ENCODE data around the gene CES4A.
"Not testable (repeated sequence)": the region's sequence is repeated elsewhere in the genome, so short reads cannot be mapped to it uniquely, and the experiment has no call there.

CES4A gene

GRCh38 chr16:66988197-66988788, at the start of gene CES4A:
Gene CES4A, plus strand, starts transcription at chr16:66988589. Its CDS starts 184 bp downstream, at chr16:66988773.
- DNase-seq, result no peak

GRCh38 chr16:66939366-66939765, 49.0 kb upstream of the CES4A start:
- DNase-seq, result no peak

- no peak for DNase-seq
Measured at GRCh38 chr16:66940236-66940635, 48.2 kb upstream of the CES4A start.

GRCh38 chr16:66942981-66943380, 45.4 kb upstream of the CES4A start:
- no peak for DNase-seq

- no peak for DNase-seq
Measured at GRCh38 chr16:66943426-66944053, 44.8 kb upstream of the CES4A start.

- DNase-seq, result no peak
Measured at GRCh38 chr16:66944054-66944441, 44.3 kb upstream of the CES4A start.

GRCh38 chr16:66944971-66945370, 43.4 kb upstream of the CES4A start:
- DNase-seq, result not testable (repeated sequence)

GRCh38 chr16:66945939-66946338, 42.5 kb upstream of the CES4A start:
- no peak for DNase-seq

- DNase-seq, result no peak
Measured at GRCh38 chr16:66946541-66946940, 41.8 kb upstream of the CES4A start.

GRCh38 chr16:66946974-66947301, 41.5 kb upstream of the CES4A start:
- no peak for DNase-seq

- peak in 1 of 2 experiments; percentile 85 for DNase-seq
Measured at GRCh38 chr16:66947302-66948065, 40.9 kb upstream of the CES4A start.

GRCh38 chr16:66948134-66948836, 40.1 kb upstream of the CES4A start:
- DNase-seq, result no peak

- no peak for DNase-seq
Measured at GRCh38 chr16:66948837-66949225, 39.6 kb upstream of the CES4A start.

- peak in 1 of 2 experiments; percentile 21 for DNase-seq
Measured at GRCh38 chr16:66949472-66949871, 38.9 kb upstream of the CES4A start.

GRCh38 chr16:66950437-66950836, 38.0 kb upstream of the CES4A start:
- DNase-seq, result no peak

GRCh38 chr16:66950971-66951790, 37.2 kb upstream of the CES4A start:
- no peak for DNase-seq

GRCh38 chr16:66952430-66953110, 35.8 kb upstream of the CES4A start:
- no peak for DNase-seq

GRCh38 chr16:66953462-66954096, 34.8 kb upstream of the CES4A start:
- no peak for DNase-seq

- DNase-seq, result peak; percentile 23 to 46
Measured at GRCh38 chr16:66954097-66954659, 34.2 kb upstream of the CES4A start.

- DNase-seq, result not testable (repeated sequence)
Measured at GRCh38 chr16:66955363-66956153, 32.8 kb upstream of the CES4A start.

- not testable (repeated sequence) for DNase-seq
Measured at GRCh38 chr16:66956154-66956457, 32.3 kb upstream of the CES4A start.

Measured in cerebellar nuclear complex (tissue), 1 donor.